ENCODE measurements around the gene HACD4. TPM values are rescaled to one million over a fixed set of nuclear protein-coding genes. Genes with fewer than 3 reads are reported as not detected.

The HACD4 gene
- total RNA-seq, 2 experiments from 2014 or later: 4.0 to 4.1 TPM

- ChIA-PET POLR2A (no interaction called here), CTCF (interaction anchor here (0.6 kb wide), 1 partner anchor 89 kb away, joined by 3 read pairs; no protein-coding TSS in a partner anchor)
- Mint-ChIP-seq H3K27ac (no peak overlapping the region), H3K27me3 (no peaks in the 10 kb centered on the region), H3K4me3 (no peak overlapping the region), H3K36me3 (ENCODE audit: low read depth) (peaks cover 59% of the 10 kb centered on the region), H3K9me3 (peaks cover 2% of the 10 kb centered on the region), H3K4me1 (ENCODE audit: low read depth) (peaks cover 21% of the 10 kb centered on the region)
- no peak for TF ChIP-seq CTCF (IDR thresholded peaks at IDR 0.05)
- ATAC-seq: no peak
- intact Hi-C loops (cut with micrococcal nuclease): no loop called here
- no peak for DNase-seq
Observed at GRCh38 chr9:20995616-20996015, 35.8 kb downstream of the HACD4 start.

- Mint-ChIP-seq H3K27ac (no peak overlapping the region), H3K36me3 (ENCODE audit: low read depth) (peaks cover 61% of the 10 kb centered on the region), H3K4me1 (ENCODE audit: low read depth) (peaks cover 18% of the 10 kb centered on the region), H3K9me3 (no peaks in the 10 kb centered on the region), H3K4me3 (no peak overlapping the region), H3K27me3 (no peaks in the 10 kb centered on the region)
- CTCF ChIA-PET: interaction anchor here (1.3 kb wide), 1 partner anchor 1529 kb away, joined by 3 read pairs; no protein-coding TSS in a partner anchor
- intact Hi-C loops (cut with micrococcal nuclease): no loop called here
- no peak for ATAC-seq
- no peak for TF ChIP-seq CTCF (IDR thresholded peaks at IDR 0.05)
- DNase-seq: no peak
- POLR2A ChIA-PET: interaction anchor here (0.6 kb wide), 1 partner anchor 22 kb away, joined by 3 read pairs; no protein-coding TSS in a partner anchor
Observed at GRCh38 chr9:20994486-20994885, 37.0 kb downstream of the HACD4 start.

- Mint-ChIP-seq H3K27ac (no peak overlapping the region), H3K4me1 (ENCODE audit: low read depth) (no peaks in the 10 kb centered on the region), H3K9me3 (no peaks in the 10 kb centered on the region), H3K36me3 (ENCODE audit: low read depth) (peaks cover 56% of the 10 kb centered on the region), H3K27me3 (no peaks in the 10 kb centered on the region), H3K4me3 (no peak overlapping the region)
- ChIA-PET CTCF (no interaction called here), POLR2A (no interaction called here)
- no peak for TF ChIP-seq CTCF (IDR thresholded peaks at IDR 0.05)
- ATAC-seq (no peak), DNase-seq (no peak)
- intact Hi-C loops (cut with micrococcal nuclease): no loop called here
Observed at GRCh38 chr9:20990867-20991266, 40.6 kb downstream of the HACD4 start.

- DNase-seq (no peak), ATAC-seq (no peak)
- Mint-ChIP-seq H3K36me3 (ENCODE audit: low read depth) (peaks cover 48% of the 10 kb centered on the region), H3K9me3 (no peaks in the 10 kb centered on the region), H3K4me3 (no peak overlapping the region), H3K4me1 (ENCODE audit: low read depth) (no peaks in the 10 kb centered on the region), H3K27ac (no peak overlapping the region), H3K27me3 (no peaks in the 10 kb centered on the region)
- intact Hi-C loops (cut with micrococcal nuclease): no loop called here
- CTCF ChIA-PET: no interaction called here
- TF ChIP-seq CTCF (IDR thresholded peaks at IDR 0.05): no peak
- POLR2A ChIA-PET: no interaction called here
Observed at GRCh38 chr9:20989923-20990341, 41.5 kb downstream of the HACD4 start.

- no peaks in the 10 kb centered on the region for H3K4me1 Mint-ChIP-seq (ENCODE audit: low read depth)
- CTCF ChIA-PET: interaction anchor here (0.6 kb wide), 2 partner anchors 72 to 168 kb away, joined by 3 read pairs; no protein-coding TSS in a partner anchor
- POLR2A ChIA-PET: no interaction called here
- H3K4me3 Mint-ChIP-seq: no peak overlapping the region
- H3K9me3 Mint-ChIP-seq: no peaks in the 10 kb centered on the region
- peaks cover 42% of the 10 kb centered on the region for H3K36me3 Mint-ChIP-seq (ENCODE audit: low read depth)
- no peak for ATAC-seq
- intact Hi-C loops (cut with micrococcal nuclease): no loop called here
- H3K27me3 Mint-ChIP-seq: no peaks in the 10 kb centered on the region
- no peak for TF ChIP-seq CTCF (IDR thresholded peaks at IDR 0.05)
- no peak for DNase-seq
- no peak overlapping the region for H3K27ac Mint-ChIP-seq
Observed at GRCh38 chr9:20988671-20989315, 42.6 kb downstream of the HACD4 start.

Measured in activated CD8-positive, alpha-beta T cell treated with anti-CD3 and anti-CD28 coated beads for 36 hours (primary cell).